K562 (cell line): ENCODE data around the gene ERN1. TPM values are rescaled to one million over a fixed set of nuclear protein-coding genes. Genes with fewer than 3 reads are reported as not detected.
A peak's percentile ranks its signal among the peaks of the same experiment; 100 is the strongest.

Experiments used
- ATF1 ChIP-seq, 2 experiments: fragments of 450-650 bp in 1 of 2; IDR thresholded peaks; 2 replicates each; pipeline ENCODE4 v1.6.1; 2016; ENCODE audit warnings: missing compliant biosample characterization in 1 of 2, missing genetic modification characterization in 1 of 2
- CREM ChIP-seq: IDR thresholded peaks from 2 replicates; pipeline ENCODE4 v1.6.1; 2014; ENCODE audit warnings: antibody characterized with exemption, low read depth
- ESRRB ChIP-seq: fragments of 250-450 bp; sonication (Bioruptor Pico); IDR thresholded peaks from 2 replicates; pipeline ENCODE4 v1.5.0; 2020; ENCODE audit warnings: mild to moderate bottlenecking, moderate library complexity, borderline replicate concordance
- ETV5 ChIP-seq: sonication (generic); formaldehyde crosslinking; IDR thresholded peaks from 2 replicates; pipeline ENCODE4 v1.4.0; 2020; ENCODE audit warnings: low read depth, mild to moderate bottlenecking, missing genetic modification reagents
- FOXA1 ChIP-seq: fragments of 450-650 bp; IDR thresholded peaks from 2 replicates; pipeline ENCODE4 v1.6.1; 2016; ENCODE audit warnings: mild to moderate bottlenecking, borderline replicate concordance
- HNRNPLL ChIP-seq: fragments of 200-400 bp; formaldehyde crosslinking; IDR thresholded peaks from 2 replicates; pipeline ENCODE4 v1.6.1; 2017; ENCODE audit warnings: low read length, low read depth, mild to moderate bottlenecking; ENCODE audit not compliant: poor library complexity, severe bottlenecking
- MXD1 ChIP-seq: fragments of 250-450 bp; sonication (Bioruptor Pico); IDR thresholded peaks from 2 replicates; pipeline ENCODE4 v1.8.0; 2021; ENCODE audit warnings: borderline replicate concordance, mild to moderate bottlenecking, moderate library complexity; ENCODE audit not compliant: poor library complexity, severe bottlenecking
- RBFOX2 ChIP-seq: fragments of 200-400 bp; formaldehyde crosslinking; IDR thresholded peaks from 2 replicates; pipeline ENCODE4 v1.6.1; 2017; ENCODE audit warnings: low read depth, mild to moderate bottlenecking, low read length, moderate library complexity
- SMAD4 ChIP-seq: fragments of 250-450 bp; sonication (Bioruptor Pico); conservative IDR thresholded peaks from 2 replicates; pipeline ENCODE4 v1.8.0; 2021; ENCODE audit warnings: inconsistent platforms, mild to moderate bottlenecking, moderate library complexity
- SP1 ChIP-seq: sonication (generic); formaldehyde crosslinking; IDR thresholded peaks from 2 replicates; pipeline ENCODE4 v1.8.1; 2022; ENCODE audit warnings: mild to moderate bottlenecking, missing genetic modification reagents
- TAF15 ChIP-seq: fragments of 200-400 bp; formaldehyde crosslinking; IDR thresholded peaks from 2 replicates; pipeline ENCODE4 v1.6.1; 2017; ENCODE audit warnings: mild to moderate bottlenecking, low read depth, low read length, moderate library complexity
- XRCC4 ChIP-seq: IDR thresholded peaks from one replicate; pipeline ENCODE4 v1.6.1; 2011; ENCODE audit not compliant: insufficient read depth, insufficient read length; ENCODE audit errors: extremely low read depth
- ZC3H4 ChIP-seq: sonication (generic); formaldehyde crosslinking; IDR thresholded peaks from 2 replicates; pipeline ENCODE4 v1.9.0; 2021; ENCODE audit warnings: missing genetic modification reagents, borderline replicate concordance
- ZNF175 ChIP-seq: fragments of 200-800 bp; sonication (Bioruptor generic); IDR thresholded peaks from 2 replicates; pipeline ENCODE4 v1.6.1; 2016; ENCODE audit warnings: low read depth, mild to moderate bottlenecking, missing genetic modification characterization, missing compliant biosample characterization
- polyA plus RNA-seq, 8 experiments: library from polyadenylated mRNA; depleted of rRNA in 4 of 8; stranded (reverse) in 5 of 8; unstranded in 3 of 8; fragments of >200 nt; fragmentation: Nextera tagmentation in 2 of 8; fragmentation: Illumina TruSeq in 1 of 8; extraction: Ambion mirVana in 2 of 8; extraction: Trizol in 1 of 8; gene quantifications; 2 replicates each; pipeline versions ENCODE4 v1.2.1 to v1.2.3, GENCODE V29; 2011 to 2014; ENCODE audit warnings: inconsistent platforms in 1 of 8, missing spikeins in 1 of 8
- total RNA-seq, 7 experiments: library from RNA; depleted of rRNA in 6 of 7; stranded (reverse); fragments of >200 nt in 6 of 7; fragmentation: Illumina TruSeq in 2 of 7; extraction: Trizol in 2 of 7; gene quantifications; 2 replicates each; pipeline versions ENCODE4 v1.2.1 to v1.2.3, GENCODE V29; 2011 to 2021; ENCODE audit warnings: low replicate concordance in 1 of 7
- TF ChIP-seq, protein P1 (sequence below): fragments of 450-650 bp; formaldehyde crosslinking; IDR thresholded peaks from 2 replicates; pipeline ENCODE4 v1.4.0; 2020; ENCODE audit warnings: mild to moderate bottlenecking, moderate library complexity
- TF ChIP-seq, protein P2 (sequence below): sonication (generic); formaldehyde crosslinking; IDR thresholded peaks from 2 replicates; pipeline ENCODE4 v1.8.0; 2023; ENCODE audit warnings: mild to moderate bottlenecking, missing genetic modification reagents
- TF ChIP-seq, protein P3 (sequence below): fragments of 200-800 bp; sonication (Bioruptor generic); IDR thresholded peaks from 2 replicates; pipeline ENCODE4 v1.6.1; 2016; ENCODE audit warnings: missing genetic modification characterization, missing compliant biosample characterization

ERN1 gene
- total and polyA plus RNA-seq, 9 of the 15 experiments (the other 6 are each of a cell fraction or from before 2014, with no cell fraction given), result 2.1 to 22.5 (median 7.3) TPM

DNA sequence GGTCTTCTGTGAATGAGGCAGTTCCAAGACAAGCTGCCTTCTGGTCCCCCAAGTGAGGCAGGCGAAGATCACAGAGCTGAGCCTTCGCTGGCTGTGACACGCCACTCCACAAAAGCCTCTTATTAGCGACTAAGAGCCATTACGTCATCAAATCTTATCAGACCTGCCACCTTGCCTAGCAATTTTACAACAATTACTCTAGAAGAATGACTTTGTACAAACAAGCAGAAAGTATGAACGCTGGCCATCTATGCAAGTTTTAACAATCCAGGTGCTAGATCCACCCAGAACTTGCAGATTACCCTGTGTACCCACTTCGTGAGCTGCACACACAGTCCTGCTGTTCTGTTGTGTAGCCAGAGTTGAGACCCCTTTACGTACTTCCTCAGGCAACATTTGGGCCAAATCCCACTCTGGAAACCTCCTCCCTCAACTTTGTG lies 105.7 kb downstream of the ERN1 start (continued):
- TF ChIP-seq SMAD4 (CRISPR knock-in tag), result peak; percentile 29; the same call in 1 of the 2 replicates
- TF ChIP-seq HNRNPLL, result no peak
- TF ChIP-seq, protein P1, sequence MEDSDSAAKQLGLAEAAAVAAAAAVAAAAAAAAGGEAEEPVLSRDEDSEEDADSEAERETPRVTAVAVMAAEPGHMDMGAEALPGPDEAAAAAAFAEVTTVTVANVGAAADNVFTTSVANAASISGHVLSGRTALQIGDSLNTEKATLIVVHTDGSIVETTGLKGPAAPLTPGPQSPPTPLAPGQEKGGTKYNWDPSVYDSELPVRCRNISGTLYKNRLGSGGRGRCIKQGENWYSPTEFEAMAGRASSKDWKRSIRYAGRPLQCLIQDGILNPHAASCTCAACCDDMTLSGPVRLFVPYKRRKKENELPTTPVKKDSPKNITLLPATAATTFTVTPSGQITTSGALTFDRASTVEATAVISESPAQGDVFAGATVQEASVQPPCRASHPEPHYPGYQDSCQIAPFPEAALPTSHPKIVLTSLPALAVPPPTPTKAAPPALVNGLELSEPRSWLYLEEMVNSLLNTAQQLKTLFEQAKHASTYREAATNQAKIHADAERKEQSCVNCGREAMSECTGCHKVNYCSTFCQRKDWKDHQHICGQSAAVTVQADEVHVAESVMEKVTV (CRISPR knock-in tag), result no peak
- no peak for TF ChIP-seq ATF1 (CRISPR knock-in tag; IDR thresholded peaks at IDR 0.05)
- peak; percentile 96 for TF ChIP-seq ATF1 (tag; IDR thresholded peaks at IDR 0.05)
- TF ChIP-seq MXD1 (CRISPR knock-in tag), result no peak
- TF ChIP-seq, protein P2, sequence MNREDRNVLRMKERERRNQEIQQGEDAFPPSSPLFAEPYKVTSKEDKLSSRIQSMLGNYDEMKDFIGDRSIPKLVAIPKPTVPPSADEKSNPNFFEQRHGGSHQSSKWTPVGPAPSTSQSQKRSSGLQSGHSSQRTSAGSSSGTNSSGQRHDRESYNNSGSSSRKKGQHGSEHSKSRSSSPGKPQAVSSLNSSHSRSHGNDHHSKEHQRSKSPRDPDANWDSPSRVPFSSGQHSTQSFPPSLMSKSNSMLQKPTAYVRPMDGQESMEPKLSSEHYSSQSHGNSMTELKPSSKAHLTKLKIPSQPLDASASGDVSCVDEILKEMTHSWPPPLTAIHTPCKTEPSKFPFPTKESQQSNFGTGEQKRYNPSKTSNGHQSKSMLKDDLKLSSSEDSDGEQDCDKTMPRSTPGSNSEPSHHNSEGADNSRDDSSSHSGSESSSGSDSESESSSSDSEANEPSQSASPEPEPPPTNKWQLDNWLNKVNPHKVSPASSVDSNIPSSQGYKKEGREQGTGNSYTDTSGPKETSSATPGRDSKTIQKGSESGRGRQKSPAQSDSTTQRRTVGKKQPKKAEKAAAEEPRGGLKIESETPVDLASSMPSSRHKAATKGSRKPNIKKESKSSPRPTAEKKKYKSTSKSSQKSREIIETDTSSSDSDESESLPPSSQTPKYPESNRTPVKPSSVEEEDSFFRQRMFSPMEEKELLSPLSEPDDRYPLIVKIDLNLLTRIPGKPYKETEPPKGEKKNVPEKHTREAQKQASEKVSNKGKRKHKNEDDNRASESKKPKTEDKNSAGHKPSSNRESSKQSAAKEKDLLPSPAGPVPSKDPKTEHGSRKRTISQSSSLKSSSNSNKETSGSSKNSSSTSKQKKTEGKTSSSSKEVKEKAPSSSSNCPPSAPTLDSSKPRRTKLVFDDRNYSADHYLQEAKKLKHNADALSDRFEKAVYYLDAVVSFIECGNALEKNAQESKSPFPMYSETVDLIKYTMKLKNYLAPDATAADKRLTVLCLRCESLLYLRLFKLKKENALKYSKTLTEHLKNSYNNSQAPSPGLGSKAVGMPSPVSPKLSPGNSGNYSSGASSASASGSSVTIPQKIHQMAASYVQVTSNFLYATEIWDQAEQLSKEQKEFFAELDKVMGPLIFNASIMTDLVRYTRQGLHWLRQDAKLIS (CRISPR knock-in tag), result 0 out of 2 replicates have a peak, but pooled peaks have one; percentile 80
- TF ChIP-seq XRCC4, result no peak
- TF ChIP-seq RBFOX2, result 0 out of 2 replicates have a peak, but pooled peaks have one; percentile 37
- peak; percentile 96 for TF ChIP-seq CREM
- no peak for TF ChIP-seq ZC3H4 (CRISPR knock-in tag)
- no peak for TF ChIP-seq TAF15
- TF ChIP-seq SP1 (CRISPR knock-in tag), result no peak
- TF ChIP-seq ZNF175 (CRISPR knock-in tag), result peak; percentile 94
- TF ChIP-seq, protein P3, sequence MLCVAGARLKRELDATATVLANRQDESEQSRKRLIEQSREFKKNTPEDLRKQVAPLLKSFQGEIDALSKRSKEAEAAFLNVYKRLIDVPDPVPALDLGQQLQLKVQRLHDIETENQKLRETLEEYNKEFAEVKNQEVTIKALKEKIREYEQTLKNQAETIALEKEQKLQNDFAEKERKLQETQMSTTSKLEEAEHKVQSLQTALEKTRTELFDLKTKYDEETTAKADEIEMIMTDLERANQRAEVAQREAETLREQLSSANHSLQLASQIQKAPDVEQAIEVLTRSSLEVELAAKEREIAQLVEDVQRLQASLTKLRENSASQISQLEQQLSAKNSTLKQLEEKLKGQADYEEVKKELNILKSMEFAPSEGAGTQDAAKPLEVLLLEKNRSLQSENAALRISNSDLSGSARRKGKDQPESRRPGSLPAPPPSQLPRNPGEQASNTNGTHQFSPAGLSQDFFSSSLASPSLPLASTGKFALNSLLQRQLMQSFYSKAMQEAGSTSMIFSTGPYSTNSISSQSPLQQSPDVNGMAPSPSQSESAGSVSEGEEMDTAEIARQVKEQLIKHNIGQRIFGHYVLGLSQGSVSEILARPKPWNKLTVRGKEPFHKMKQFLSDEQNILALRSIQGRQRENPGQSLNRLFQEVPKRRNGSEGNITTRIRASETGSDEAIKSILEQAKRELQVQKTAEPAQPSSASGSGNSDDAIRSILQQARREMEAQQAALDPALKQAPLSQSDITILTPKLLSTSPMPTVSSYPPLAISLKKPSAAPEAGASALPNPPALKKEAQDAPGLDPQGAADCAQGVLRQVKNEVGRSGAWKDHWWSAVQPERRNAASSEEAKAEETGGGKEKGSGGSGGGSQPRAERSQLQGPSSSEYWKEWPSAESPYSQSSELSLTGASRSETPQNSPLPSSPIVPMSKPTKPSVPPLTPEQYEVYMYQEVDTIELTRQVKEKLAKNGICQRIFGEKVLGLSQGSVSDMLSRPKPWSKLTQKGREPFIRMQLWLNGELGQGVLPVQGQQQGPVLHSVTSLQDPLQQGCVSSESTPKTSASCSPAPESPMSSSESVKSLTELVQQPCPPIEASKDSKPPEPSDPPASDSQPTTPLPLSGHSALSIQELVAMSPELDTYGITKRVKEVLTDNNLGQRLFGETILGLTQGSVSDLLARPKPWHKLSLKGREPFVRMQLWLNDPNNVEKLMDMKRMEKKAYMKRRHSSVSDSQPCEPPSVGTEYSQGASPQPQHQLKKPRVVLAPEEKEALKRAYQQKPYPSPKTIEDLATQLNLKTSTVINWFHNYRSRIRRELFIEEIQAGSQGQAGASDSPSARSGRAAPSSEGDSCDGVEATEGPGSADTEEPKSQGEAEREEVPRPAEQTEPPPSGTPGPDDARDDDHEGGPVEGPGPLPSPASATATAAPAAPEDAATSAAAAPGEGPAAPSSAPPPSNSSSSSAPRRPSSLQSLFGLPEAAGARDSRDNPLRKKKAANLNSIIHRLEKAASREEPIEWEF (CRISPR knock-in tag), result no peak
- TF ChIP-seq FOXA1, result no peak
- no peak for TF ChIP-seq ETV5 (CRISPR knock-in tag)
- TF ChIP-seq ESRRB (CRISPR knock-in tag), result no peak
